ENCODE data around the gene CFAP410.

Gene CFAP410

GRCh38 chr21:44299085-44299457 lies 40.1 kb downstream of the CFAP410 start:
- peak overlapping the region; percentile 81 to 82 for H3K4me3 ChIP-seq (ENCODE audit: low read length in 2 of 2)
- H3K23ac ChIP-seq (ENCODE audit: low read depth, low read length, poor library complexity), result peak overlapping the region; percentile 98
- peak overlapping the region; percentile 99 for H3K18ac ChIP-seq (ENCODE audit: low read length)
- no peak overlapping the region for H2BK12ac ChIP-seq (ENCODE audit: low read length)
- no peak for DNase-seq (ENCODE audit: low spot score)
- H3K36me3 ChIP-seq (replicated peaks in 1 of 2; ENCODE audit: control insufficient read depth in 2 of 2, insufficient read depth in 2 of 2, low read length in 2 of 2), result no peaks in the 10 kb centered on the region
- H3K9me3 ChIP-seq (replicated peaks in 1 of 2; ENCODE audit: control insufficient read depth in 2 of 2, insufficient read depth in 1 of 2, low read depth in 1 of 2, low read length in 2 of 2), result peaks cover 0 to 2% of the 10 kb centered on the region in 2 donors
- H3K27ac ChIP-seq (replicated peaks; ENCODE audit: low read length), result no peak overlapping the region
- no peak overlapping the region for H2AK5ac ChIP-seq (ENCODE audit: low read depth, low read length)
- H2AFZ ChIP-seq (ENCODE audit: low read length), result peak overlapping the region; percentile 98
- no CpG with 5 or more reads among the region's 10 CpGs for WGBS, 2 donors (ENCODE audit: extremely low coverage in 2 of 2, insufficient read length in 2 of 2, insufficient replicate concordance in 1 of 2)
- H3K4me1 ChIP-seq (ENCODE audit: control insufficient read depth in 2 of 2, insufficient read depth in 1 of 2, low read depth in 1 of 2, low read length in 2 of 2), result peaks cover 18 to 25% of the 10 kb centered on the region in 2 donors
- no peak overlapping the region for H3K14ac ChIP-seq (ENCODE audit: low read length)
- H2BK15ac ChIP-seq (ENCODE audit: low read length), result no peak overlapping the region
- H4K8ac ChIP-seq (ENCODE audit: low read depth, low read length), result no peak overlapping the region
- H3K4ac ChIP-seq (ENCODE audit: low read length), result no peak overlapping the region
- H2BK120ac ChIP-seq (ENCODE audit: low read depth, low read length), result peak overlapping the region; percentile 81
- H3K79me1 ChIP-seq (ENCODE audit: low read depth, low read length), result peaks cover 11% of the 10 kb centered on the region
- H3K4me2 ChIP-seq (ENCODE audit: insufficient read depth, low read length, poor library complexity, severe bottlenecking), result peak overlapping the region; percentile 80
- no peak overlapping the region for H4K91ac ChIP-seq (ENCODE audit: low read depth, low read length, poor library complexity)
- peaks cover 0 to 11% (median 10%) of the 10 kb centered on the region in 3 experiments for H3K27me3 ChIP-seq (ENCODE audit: control insufficient read depth in 3 of 3, insufficient read depth in 3 of 3, low read depth in 1 of 3, low read length in 3 of 3)
- H2BK5ac ChIP-seq (ENCODE audit: low read length), result no peak overlapping the region
- H3K9ac ChIP-seq (ENCODE audit: low read depth, low read length, poor library complexity), result no peak overlapping the region

DNA sequence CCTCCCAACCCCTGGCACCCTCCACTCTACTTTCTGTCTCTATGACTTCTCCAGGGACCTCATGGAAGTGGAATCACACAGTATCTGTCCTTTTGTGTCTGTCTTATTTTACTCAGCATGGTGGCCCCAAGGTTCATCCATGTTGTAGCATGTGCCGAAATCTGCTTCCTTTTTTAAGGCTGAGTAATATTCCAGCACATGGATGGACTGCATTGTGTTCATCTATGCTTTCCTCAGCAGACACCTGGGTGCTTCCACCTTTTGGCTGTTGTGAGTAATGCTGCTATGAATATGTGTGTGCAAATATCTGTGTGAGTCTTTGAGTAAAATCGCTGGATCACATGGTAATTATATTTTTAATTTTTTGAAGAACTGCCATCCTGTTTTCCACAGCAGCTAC lies 40.9 kb downstream of the CFAP410 start:
- no peak overlapping the region for H3K27ac ChIP-seq (replicated peaks; ENCODE audit: low read length)
- H2AFZ ChIP-seq (ENCODE audit: low read length), result no peak overlapping the region
- no peak overlapping the region for H2BK12ac ChIP-seq (ENCODE audit: low read length)
- H3K4ac ChIP-seq (ENCODE audit: low read length), result no peak overlapping the region
- no peak overlapping the region for H2BK120ac ChIP-seq (ENCODE audit: low read depth, low read length)
- H3K36me3 ChIP-seq (replicated peaks in 1 of 2; ENCODE audit: control insufficient read depth in 2 of 2, insufficient read depth in 2 of 2, low read length in 2 of 2), result no peaks in the 10 kb centered on the region
- H3K9ac ChIP-seq (ENCODE audit: low read depth, low read length, poor library complexity), result no peak overlapping the region
- H2AK5ac ChIP-seq (ENCODE audit: low read depth, low read length), result no peak overlapping the region
- H2BK15ac ChIP-seq (ENCODE audit: low read length), result no peak overlapping the region
- H3K4me3 ChIP-seq (ENCODE audit: low read length in 2 of 2), result no peak overlapping the region
- H3K27me3 ChIP-seq (ENCODE audit: control insufficient read depth in 3 of 3, insufficient read depth in 3 of 3, low read depth in 1 of 3, low read length in 3 of 3), result peaks cover 0 to 11% (median 10%) of the 10 kb centered on the region in 3 experiments
- H3K14ac ChIP-seq (ENCODE audit: low read length), result no peak overlapping the region
- H3K4me1 ChIP-seq (ENCODE audit: control insufficient read depth in 2 of 2, insufficient read depth in 1 of 2, low read depth in 1 of 2, low read length in 2 of 2), result peaks cover 10 to 17% of the 10 kb centered on the region in 2 donors
- H3K23ac ChIP-seq (ENCODE audit: low read depth, low read length, poor library complexity), result no peak overlapping the region
- no peak overlapping the region for H3K4me2 ChIP-seq (ENCODE audit: insufficient read depth, low read length, poor library complexity, severe bottlenecking)
- no peak overlapping the region for H2BK5ac ChIP-seq (ENCODE audit: low read length)
- H3K79me1 ChIP-seq (ENCODE audit: low read depth, low read length), result peaks cover 11% of the 10 kb centered on the region
- H3K18ac ChIP-seq (ENCODE audit: low read length), result no peak overlapping the region
- no CpG with 5 or more reads among the region's 2 CpGs for WGBS, 2 donors (ENCODE audit: extremely low coverage in 2 of 2, insufficient read length in 2 of 2, insufficient replicate concordance in 1 of 2)
- no peak overlapping the region for H4K91ac ChIP-seq (ENCODE audit: low read depth, low read length, poor library complexity)
- H4K8ac ChIP-seq (ENCODE audit: low read depth, low read length), result no peak overlapping the region
- no peak for DNase-seq (ENCODE audit: low spot score)
- H3K9me3 ChIP-seq (replicated peaks in 1 of 2; ENCODE audit: control insufficient read depth in 2 of 2, insufficient read depth in 1 of 2, low read depth in 1 of 2, low read length in 2 of 2), result peaks cover 0 to 2% of the 10 kb centered on the region in 2 donors

GRCh38 chr21:44297525-44298290 lies 41.5 kb downstream of the CFAP410 start:
- H3K36me3 ChIP-seq (replicated peaks in 1 of 2; ENCODE audit: control insufficient read depth in 2 of 2, insufficient read depth in 2 of 2, low read length in 2 of 2), result no peaks in the 10 kb centered on the region
- peak overlapping the region; percentile 2 for H3K23ac ChIP-seq (ENCODE audit: low read depth, low read length, poor library complexity)
- H3K18ac ChIP-seq (ENCODE audit: low read length), result peak overlapping the region; percentile 74
- H2AFZ ChIP-seq (ENCODE audit: low read length), result peak overlapping the region; percentile 51
- H4K8ac ChIP-seq (ENCODE audit: low read depth, low read length), result no peak overlapping the region
- H3K27ac ChIP-seq (replicated peaks; ENCODE audit: low read length), result no peak overlapping the region
- no peak overlapping the region for H3K4me2 ChIP-seq (ENCODE audit: insufficient read depth, low read length, poor library complexity, severe bottlenecking)
- no peak overlapping the region for H2BK12ac ChIP-seq (ENCODE audit: low read length)
- H3K4me3 ChIP-seq (ENCODE audit: low read length in 2 of 2), result no peak overlapping the region
- H3K4ac ChIP-seq (ENCODE audit: low read length), result no peak overlapping the region
- H3K9ac ChIP-seq (ENCODE audit: low read depth, low read length, poor library complexity), result no peak overlapping the region
- H3K9me3 ChIP-seq (replicated peaks in 1 of 2; ENCODE audit: control insufficient read depth in 2 of 2, insufficient read depth in 1 of 2, low read depth in 1 of 2, low read length in 2 of 2), result peaks cover 0 to 2% of the 10 kb centered on the region in 2 donors
- no peak overlapping the region for H2BK5ac ChIP-seq (ENCODE audit: low read length)
- peaks cover 10 to 16% of the 10 kb centered on the region in 2 donors for H3K4me1 ChIP-seq (ENCODE audit: control insufficient read depth in 2 of 2, insufficient read depth in 1 of 2, low read depth in 1 of 2, low read length in 2 of 2)
- peaks cover 0 to 11% (median 10%) of the 10 kb centered on the region in 3 experiments for H3K27me3 ChIP-seq (ENCODE audit: control insufficient read depth in 3 of 3, insufficient read depth in 3 of 3, low read depth in 1 of 3, low read length in 3 of 3)
- H2BK15ac ChIP-seq (ENCODE audit: low read length), result peak overlapping the region; percentile 6
- H3K14ac ChIP-seq (ENCODE audit: low read length), result no peak overlapping the region
- no peak overlapping the region for H4K91ac ChIP-seq (ENCODE audit: low read depth, low read length, poor library complexity)
- DNase-seq (ENCODE audit: low spot score), result peak; percentile 80
- H3K79me1 ChIP-seq (ENCODE audit: low read depth, low read length), result peaks cover 11% of the 10 kb centered on the region
- WGBS, 2 donors (ENCODE audit: extremely low coverage in 2 of 2, insufficient read length in 2 of 2, insufficient replicate concordance in 1 of 2), result 100% methylated on average over 1 of the region's 22 CpGs; no CpG with 5 or more reads in 1 of the 2 donors
- peak overlapping the region; percentile 71 for H2AK5ac ChIP-seq (ENCODE audit: low read depth, low read length)
- H2BK120ac ChIP-seq (ENCODE audit: low read depth, low read length), result no peak overlapping the region

DNA sequence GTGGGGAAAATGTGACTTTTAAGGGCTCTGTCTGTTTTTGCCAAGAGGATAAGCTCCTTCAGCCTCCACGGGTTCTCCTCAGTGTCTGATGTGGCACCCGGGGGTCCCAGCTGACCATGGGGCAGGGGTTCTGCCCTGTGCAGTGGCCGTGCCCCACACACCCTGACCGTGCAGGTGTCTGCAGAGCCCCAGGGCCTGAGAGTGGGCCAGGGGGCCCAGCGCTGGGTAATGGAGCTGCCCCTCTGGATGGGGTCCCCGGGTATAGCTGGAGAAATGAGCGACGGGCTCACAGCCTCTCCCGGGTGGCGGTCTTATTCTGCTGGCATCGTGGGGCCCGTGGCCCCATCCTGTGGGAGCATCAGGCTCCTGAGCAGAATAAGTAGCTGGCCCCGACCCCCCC lies 42.3 kb downstream of the CFAP410 start:
- no peak overlapping the region for H3K4me2 ChIP-seq (ENCODE audit: insufficient read depth, low read length, poor library complexity, severe bottlenecking)
- peak overlapping the region; percentile 71 for H2AK5ac ChIP-seq (ENCODE audit: low read depth, low read length)
- no peak overlapping the region for H3K27ac ChIP-seq (replicated peaks; ENCODE audit: low read length)
- H4K8ac ChIP-seq (ENCODE audit: low read depth, low read length), result no peak overlapping the region
- H2BK120ac ChIP-seq (ENCODE audit: low read depth, low read length), result no peak overlapping the region
- H3K23ac ChIP-seq (ENCODE audit: low read depth, low read length, poor library complexity), result peak overlapping the region; percentile 55
- peaks cover 0 to 2% of the 10 kb centered on the region in 2 donors for H3K9me3 ChIP-seq (replicated peaks in 1 of 2; ENCODE audit: control insufficient read depth in 2 of 2, insufficient read depth in 1 of 2, low read depth in 1 of 2, low read length in 2 of 2)
- peaks cover 10 to 16% of the 10 kb centered on the region in 2 donors for H3K4me1 ChIP-seq (ENCODE audit: control insufficient read depth in 2 of 2, insufficient read depth in 1 of 2, low read depth in 1 of 2, low read length in 2 of 2)
- H3K27me3 ChIP-seq (ENCODE audit: control insufficient read depth in 3 of 3, insufficient read depth in 3 of 3, low read depth in 1 of 3, low read length in 3 of 3), result peaks cover 0 to 13% (median 10%) of the 10 kb centered on the region in 3 experiments
- H2BK12ac ChIP-seq (ENCODE audit: low read length), result no peak overlapping the region
- no peak overlapping the region for H4K91ac ChIP-seq (ENCODE audit: low read depth, low read length, poor library complexity)
- no peak overlapping the region for H3K4ac ChIP-seq (ENCODE audit: low read length)
- no peak overlapping the region for H3K4me3 ChIP-seq (ENCODE audit: low read length in 2 of 2)
- H3K18ac ChIP-seq (ENCODE audit: low read length), result peak overlapping the region; percentile 35
- H2AFZ ChIP-seq (ENCODE audit: low read length), result no peak overlapping the region
- H3K36me3 ChIP-seq (replicated peaks in 1 of 2; ENCODE audit: control insufficient read depth in 2 of 2, insufficient read depth in 2 of 2, low read length in 2 of 2), result no peaks in the 10 kb centered on the region
- no peak overlapping the region for H3K14ac ChIP-seq (ENCODE audit: low read length)
- H2BK15ac ChIP-seq (ENCODE audit: low read length), result peak overlapping the region; percentile 75
- H2BK5ac ChIP-seq (ENCODE audit: low read length), result no peak overlapping the region
- no peak overlapping the region for H3K9ac ChIP-seq (ENCODE audit: low read depth, low read length, poor library complexity)
- WGBS, 2 donors (ENCODE audit: extremely low coverage in 2 of 2, insufficient read length in 2 of 2, insufficient replicate concordance in 1 of 2), result no CpG with 5 or more reads among the region's 13 CpGs
- peaks cover 9% of the 10 kb centered on the region for H3K79me1 ChIP-seq (ENCODE audit: low read depth, low read length)
- no peak for DNase-seq (ENCODE audit: low spot score)

Data from neuronal stem cell (in vitro differentiated cells).